WTC11 (cell line): ENCODE measurements around the gene NAA20. TPM values are rescaled to one million over a fixed set of nuclear protein-coding genes. Genes with fewer than 3 reads are reported as not detected.

Experiments
- ATAC-seq: fragments of 200-7000 bp; cut with Tn5 transposase; 2 replicates; pipeline ENCODE4 v1.10.0; 2021; ENCODE audit warnings: mild to moderate bottlenecking, moderate library complexity
- CTCF ChIA-PET: fragments of 300-600 bp; sonication (Branson Sonifier 250); formaldehyde crosslinking; loops from one replicate; lab custom pipeline; 2021; ENCODE audit warnings: antibody characterized with exemption; lab: Charles Lee
- POLR2A ChIA-PET: fragments of 350-600 bp; sonication (Branson Sonifier 250); formaldehyde crosslinking; loops from one replicate; lab custom pipeline; 2021; ENCODE audit warnings: antibody characterized with exemption; lab: Charles Lee
- DNase-seq: peaks from one replicate; pipeline ENCODE4 v3.0.0; 2021; ENCODE audit warnings: low spot score
- H3K27ac Mint-ChIP-seq: 2 replicates; pipeline ENCODE4 v1.8.0; 2021; ENCODE audit warnings: mixed read lengths
- H3K27me3 Mint-ChIP-seq: 2 replicates; pipeline ENCODE4 v1.8.0; 2021; ENCODE audit warnings: low read depth, mild to moderate bottlenecking, moderate library complexity, mixed read lengths
- H3K36me3 Mint-ChIP-seq: 2 replicates; pipeline ENCODE4 v1.8.0; 2021; ENCODE audit warnings: mixed read lengths
- H3K4me1 Mint-ChIP-seq: 2 replicates; pipeline ENCODE4 v1.8.0; 2022; ENCODE audit warnings: mixed read lengths
- H3K4me3 Mint-ChIP-seq: 2 replicates; pipeline ENCODE4 v1.8.0; 2021; ENCODE audit warnings: mild to moderate bottlenecking, moderate library complexity, mixed read lengths
- H3K9me3 Mint-ChIP-seq: 2 replicates; pipeline ENCODE4 v1.8.0; 2021; ENCODE audit warnings: mixed read lengths
- ETV6 ChIP-seq: sonication (generic); formaldehyde crosslinking; IDR thresholded peaks from 2 replicates; pipeline ENCODE4 v1.8.1; 2022; ENCODE audit warnings: mild to moderate bottlenecking, missing genetic modification reagents
- FOXK1 ChIP-seq: sonication (generic); formaldehyde crosslinking; IDR thresholded peaks from 2 replicates; pipeline ENCODE4 v1.8.0; 2022; ENCODE audit warnings: mild to moderate bottlenecking, moderate library complexity, missing genetic modification reagents
- FOXP1 ChIP-seq: sonication (generic); formaldehyde crosslinking; IDR thresholded peaks from 2 replicates; pipeline ENCODE4 v1.8.0; 2022; ENCODE audit warnings: missing genetic modification reagents, mild to moderate bottlenecking, moderate library complexity, borderline replicate concordance
- JUN ChIP-seq: sonication (generic); formaldehyde crosslinking; IDR thresholded peaks from 2 replicates; pipeline ENCODE4 v1.8.0; 2023; ENCODE audit warnings: mild to moderate bottlenecking, missing genetic modification reagents
- KAT7 ChIP-seq: sonication (generic); formaldehyde crosslinking; IDR thresholded peaks from 2 replicates; pipeline ENCODE4 v1.8.1; 2023; ENCODE audit warnings: missing genetic modification reagents, mild to moderate bottlenecking, borderline replicate concordance
- MXD4 ChIP-seq: fragments of 250-450 bp; sonication (Bioruptor Pico); IDR thresholded peaks from 2 replicates; pipeline ENCODE4 v1.8.0; 2021; ENCODE audit warnings: mild to moderate bottlenecking, moderate library complexity, borderline replicate concordance
- NFYB ChIP-seq: sonication (generic); formaldehyde crosslinking; conservative IDR thresholded peaks from 2 replicates; pipeline ENCODE4 v1.8.0; 2022; ENCODE audit warnings: low read depth, missing genetic modification reagents
- NR3C1 ChIP-seq: sonication (generic); formaldehyde crosslinking; conservative IDR thresholded peaks from 2 replicates; pipeline ENCODE4 v1.8.1; 2023; ENCODE audit warnings: low read depth, mild to moderate bottlenecking, missing genetic modification reagents
- STAT6 ChIP-seq: sonication (generic); formaldehyde crosslinking; conservative IDR thresholded peaks from 2 replicates; pipeline ENCODE4 v1.8.1; 2023; ENCODE audit warnings: mild to moderate bottlenecking, low read depth, missing genetic modification reagents, moderate library complexity
- TEAD4 ChIP-seq: sonication (generic); formaldehyde crosslinking; IDR thresholded peaks from 2 replicates; pipeline ENCODE4 v1.8.0; 2022; ENCODE audit warnings: mild to moderate bottlenecking, missing genetic modification reagents
- USF1 ChIP-seq: sonication (generic); formaldehyde crosslinking; IDR thresholded peaks from 2 replicates; pipeline ENCODE4 v1.8.0; 2022; ENCODE audit warnings: mild to moderate bottlenecking, missing genetic modification reagents
- ZBTB21 ChIP-seq: sonication (generic); formaldehyde crosslinking; IDR thresholded peaks from 2 replicates; pipeline ENCODE4 v1.8.1; 2023; ENCODE audit warnings: mild to moderate bottlenecking, missing genetic modification reagents, borderline replicate concordance
- total RNA-seq: library from RNA; stranded (reverse); gene quantifications from 3 replicates; pipeline ENCODE4 v1.2.3, GENCODE V29; 2021
- TF ChIP-seq, protein P1 (sequence below): sonication (generic); formaldehyde crosslinking; IDR thresholded peaks from 2 replicates; pipeline ENCODE4 v1.8.1; 2023; ENCODE audit warnings: mild to moderate bottlenecking, moderate library complexity, missing genetic modification reagents
- TF ChIP-seq, protein P2 (sequence below): sonication (generic); formaldehyde crosslinking; IDR thresholded peaks from 2 replicates; pipeline ENCODE4 v1.8.1; 2022; ENCODE audit warnings: mild to moderate bottlenecking, missing genetic modification reagents, moderate library complexity, borderline replicate concordance
- TF ChIP-seq, protein P3 (sequence below): sonication (generic); formaldehyde crosslinking; IDR thresholded peaks from 2 replicates; pipeline ENCODE4 v1.8.0; 2023; ENCODE audit warnings: mild to moderate bottlenecking, missing genetic modification reagents
- TF ChIP-seq, protein P4 (sequence below): sonication (generic); formaldehyde crosslinking; IDR thresholded peaks from 2 replicates; pipeline ENCODE4 v1.8.1; 2023; ENCODE audit warnings: mild to moderate bottlenecking, missing genetic modification reagents, moderate library complexity
- TF ChIP-seq, protein P5 (sequence below): sonication (generic); formaldehyde crosslinking; IDR thresholded peaks from 2 replicates; pipeline ENCODE4 v1.8.1; 2022; ENCODE audit warnings: missing genetic modification reagents, borderline replicate concordance

Gene NAA20
- total RNA-seq, 1 experiment from 2014 or later, result 34.0 TPM

DNA sequence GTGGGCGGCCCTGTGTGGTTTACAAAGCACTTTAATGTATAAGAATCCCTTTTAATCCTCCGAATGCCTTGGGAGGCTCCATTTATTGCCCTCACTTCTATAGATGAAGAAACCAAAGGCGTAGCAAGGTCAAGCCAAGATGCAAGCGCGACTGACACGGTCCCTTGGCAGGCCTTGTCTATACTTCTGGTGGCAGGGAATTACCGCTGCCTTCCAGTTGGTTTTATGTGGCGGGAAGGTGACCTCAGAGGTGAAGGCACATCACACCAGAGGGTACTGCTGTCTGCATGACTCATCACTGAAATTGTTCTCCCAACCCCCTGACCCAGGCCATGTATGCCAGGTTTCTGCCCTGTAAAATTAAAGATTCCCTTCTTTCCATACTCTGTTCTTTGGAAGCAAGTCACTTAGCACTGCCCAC lies 36.1 kb upstream of the NAA20 start (continued):
- TF ChIP-seq, protein P1, sequence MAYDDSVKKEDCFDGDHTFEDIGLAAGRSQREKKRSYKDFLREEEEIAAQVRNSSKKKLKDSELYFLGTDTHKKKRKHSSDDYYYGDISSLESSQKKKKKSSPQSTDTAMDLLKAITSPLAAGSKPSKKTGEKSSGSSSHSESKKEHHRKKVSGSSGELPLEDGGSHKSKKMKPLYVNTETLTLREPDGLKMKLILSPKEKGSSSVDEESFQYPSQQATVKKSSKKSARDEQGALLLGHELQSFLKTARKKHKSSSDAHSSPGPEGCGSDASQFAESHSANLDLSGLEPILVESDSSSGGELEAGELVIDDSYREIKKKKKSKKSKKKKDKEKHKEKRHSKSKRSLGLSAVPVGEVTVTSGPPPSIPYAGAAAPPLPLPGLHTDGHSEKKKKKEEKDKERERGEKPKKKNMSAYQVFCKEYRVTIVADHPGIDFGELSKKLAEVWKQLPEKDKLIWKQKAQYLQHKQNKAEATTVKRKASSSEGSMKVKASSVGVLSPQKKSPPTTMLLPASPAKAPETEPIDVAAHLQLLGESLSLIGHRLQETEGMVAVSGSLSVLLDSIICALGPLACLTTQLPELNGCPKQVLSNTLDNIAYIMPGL, result no peak
- no peak for TF ChIP-seq KAT7 (CRISPR knock-in tag)
- TF ChIP-seq, protein P2, sequence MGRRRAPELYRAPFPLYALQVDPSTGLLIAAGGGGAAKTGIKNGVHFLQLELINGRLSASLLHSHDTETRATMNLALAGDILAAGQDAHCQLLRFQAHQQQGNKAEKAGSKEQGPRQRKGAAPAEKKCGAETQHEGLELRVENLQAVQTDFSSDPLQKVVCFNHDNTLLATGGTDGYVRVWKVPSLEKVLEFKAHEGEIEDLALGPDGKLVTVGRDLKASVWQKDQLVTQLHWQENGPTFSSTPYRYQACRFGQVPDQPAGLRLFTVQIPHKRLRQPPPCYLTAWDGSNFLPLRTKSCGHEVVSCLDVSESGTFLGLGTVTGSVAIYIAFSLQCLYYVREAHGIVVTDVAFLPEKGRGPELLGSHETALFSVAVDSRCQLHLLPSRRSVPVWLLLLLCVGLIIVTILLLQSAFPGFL, result no peak

GRCh38 chr20:19986419-19986818 lies 30.7 kb upstream of the NAA20 start:
- ChIA-PET POLR2A (no interaction called here), CTCF (no interaction called here)
- no peaks in the 10 kb centered on the region for H3K27me3 Mint-ChIP-seq
- ATAC-seq (no peak), DNase-seq (no peak)
- H3K27ac Mint-ChIP-seq, result no peak overlapping the region
- H3K4me3 Mint-ChIP-seq, result no peak overlapping the region
- peaks cover 9% of the 10 kb centered on the region for H3K4me1 Mint-ChIP-seq
- no peaks in the 10 kb centered on the region for H3K9me3 Mint-ChIP-seq
- TF ChIP-seq NFYB (no peak), FOXP1 (CRISPR knock-in tag) (no peak), USF1 (no peak)
- TF ChIP-seq, protein P3, sequence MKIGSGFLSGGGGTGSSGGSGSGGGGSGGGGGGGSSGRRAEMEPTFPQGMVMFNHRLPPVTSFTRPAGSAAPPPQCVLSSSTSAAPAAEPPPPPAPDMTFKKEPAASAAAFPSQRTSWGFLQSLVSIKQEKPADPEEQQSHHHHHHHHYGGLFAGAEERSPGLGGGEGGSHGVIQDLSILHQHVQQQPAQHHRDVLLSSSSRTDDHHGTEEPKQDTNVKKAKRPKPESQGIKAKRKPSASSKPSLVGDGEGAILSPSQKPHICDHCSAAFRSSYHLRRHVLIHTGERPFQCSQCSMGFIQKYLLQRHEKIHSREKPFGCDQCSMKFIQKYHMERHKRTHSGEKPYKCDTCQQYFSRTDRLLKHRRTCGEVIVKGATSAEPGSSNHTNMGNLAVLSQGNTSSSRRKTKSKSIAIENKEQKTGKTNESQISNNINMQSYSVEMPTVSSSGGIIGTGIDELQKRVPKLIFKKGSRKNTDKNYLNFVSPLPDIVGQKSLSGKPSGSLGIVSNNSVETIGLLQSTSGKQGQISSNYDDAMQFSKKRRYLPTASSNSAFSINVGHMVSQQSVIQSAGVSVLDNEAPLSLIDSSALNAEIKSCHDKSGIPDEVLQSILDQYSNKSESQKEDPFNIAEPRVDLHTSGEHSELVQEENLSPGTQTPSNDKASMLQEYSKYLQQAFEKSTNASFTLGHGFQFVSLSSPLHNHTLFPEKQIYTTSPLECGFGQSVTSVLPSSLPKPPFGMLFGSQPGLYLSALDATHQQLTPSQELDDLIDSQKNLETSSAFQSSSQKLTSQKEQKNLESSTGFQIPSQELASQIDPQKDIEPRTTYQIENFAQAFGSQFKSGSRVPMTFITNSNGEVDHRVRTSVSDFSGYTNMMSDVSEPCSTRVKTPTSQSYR (CRISPR knock-in tag), result no peak
- H3K36me3 Mint-ChIP-seq, result no peaks in the 10 kb centered on the region

- Mint-ChIP-seq H3K27ac (no peak overlapping the region), H3K36me3 (no peaks in the 10 kb centered on the region)
- CTCF ChIA-PET, result no interaction called here
These were observed 30.1 kb upstream of the NAA20 start for GRCh38 chr20:19987046-19987445.

More at GRCh38 chr20:19987046-19987445, 30.1 kb upstream of the NAA20 start:
- POLR2A ChIA-PET, result no interaction called here
- no peak for DNase-seq
- ATAC-seq, result no peak
- H3K9me3 Mint-ChIP-seq, result no peaks in the 10 kb centered on the region
- H3K27me3 Mint-ChIP-seq, result no peaks in the 10 kb centered on the region
- TF ChIP-seq ZBTB21 (CRISPR knock-in tag) (no peak), TEAD4 (CRISPR knock-in tag) (no peak), ETV6 (CRISPR knock-in tag) (no peak), NR3C1 (CRISPR knock-in tag) (no peak), JUN (CRISPR knock-in tag) (no peak), STAT6 (CRISPR knock-in tag) (no peak), FOXK1 (CRISPR knock-in tag) (no peak), MXD4 (CRISPR knock-in tag) (no peak)
- TF ChIP-seq, protein P4, sequence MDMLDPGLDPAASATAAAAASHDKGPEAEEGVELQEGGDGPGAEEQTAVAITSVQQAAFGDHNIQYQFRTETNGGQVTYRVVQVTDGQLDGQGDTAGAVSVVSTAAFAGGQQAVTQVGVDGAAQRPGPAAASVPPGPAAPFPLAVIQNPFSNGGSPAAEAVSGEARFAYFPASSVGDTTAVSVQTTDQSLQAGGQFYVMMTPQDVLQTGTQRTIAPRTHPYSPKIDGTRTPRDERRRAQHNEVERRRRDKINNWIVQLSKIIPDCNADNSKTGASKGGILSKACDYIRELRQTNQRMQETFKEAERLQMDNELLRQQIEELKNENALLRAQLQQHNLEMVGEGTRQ (CRISPR knock-in tag), result no peak
- TF ChIP-seq, protein P5, sequence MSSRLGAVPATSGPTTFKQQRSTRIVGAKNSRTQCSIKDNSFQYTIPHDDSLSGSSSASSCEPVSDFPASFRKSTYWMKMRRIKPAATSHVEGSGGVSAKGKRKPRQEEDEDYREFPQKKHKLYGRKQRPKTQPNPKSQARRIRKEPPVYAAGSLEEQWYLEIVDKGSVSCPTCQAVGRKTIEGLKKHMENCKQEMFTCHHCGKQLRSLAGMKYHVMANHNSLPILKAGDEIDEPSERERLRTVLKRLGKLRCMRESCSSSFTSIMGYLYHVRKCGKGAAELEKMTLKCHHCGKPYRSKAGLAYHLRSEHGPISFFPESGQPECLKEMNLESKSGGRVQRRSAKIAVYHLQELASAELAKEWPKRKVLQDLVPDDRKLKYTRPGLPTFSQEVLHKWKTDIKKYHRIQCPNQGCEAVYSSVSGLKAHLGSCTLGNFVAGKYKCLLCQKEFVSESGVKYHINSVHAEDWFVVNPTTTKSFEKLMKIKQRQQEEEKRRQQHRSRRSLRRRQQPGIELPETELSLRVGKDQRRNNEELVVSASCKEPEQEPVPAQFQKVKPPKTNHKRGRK (CRISPR knock-in tag), result no peak
- TF ChIP-seq, protein P3 (CRISPR knock-in tag), result no peak
- H3K4me3 Mint-ChIP-seq, result no peak overlapping the region
- H3K4me1 Mint-ChIP-seq, result peaks cover 15% of the 10 kb centered on the region
